Inferior parietal cortex (tissue), 1 donor: ENCODE data around the gene SLC6A4.
"Not testable (repeated sequence)": the region's sequence is repeated elsewhere in the genome, so short reads cannot be mapped to it uniquely, and the experiment has no call there.

Experiments
- DNase-seq: peaks from one replicate; pipeline ENCODE4 v3.0.0-alpha.2; 2016; ENCODE audit errors: extremely low spot score

SLC6A4 gene

DNA sequence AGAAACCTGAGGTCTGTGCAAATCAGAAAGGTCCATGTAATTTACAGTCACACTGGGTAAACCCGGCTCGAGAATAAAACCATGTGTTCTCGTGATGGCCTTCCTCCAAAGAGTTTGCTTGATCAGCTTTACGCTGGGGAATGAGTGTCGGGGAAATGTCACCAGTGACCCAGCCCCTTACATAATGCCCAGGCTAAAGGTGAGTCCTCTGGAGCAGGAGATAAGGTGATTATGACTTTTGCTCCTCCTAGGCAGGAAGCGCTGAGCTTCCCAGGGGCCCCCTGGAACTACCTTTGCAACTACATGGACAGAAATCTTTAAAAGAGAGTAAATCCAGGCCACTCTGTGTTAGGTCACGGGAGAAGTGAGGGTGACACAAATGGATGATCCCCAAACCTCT lies 15.7 kb downstream of the SLC6A4 start:
- DNase-seq = no peak

GRCh38 chr17:30219315-30219714 lies 16.2 kb downstream of the SLC6A4 start:
- DNase-seq = no peak

GRCh38 chr17:30218799-30219198 lies 16.7 kb downstream of the SLC6A4 start:
- DNase-seq = no peak

- no peak for DNase-seq
These were observed 17.7 kb downstream of the SLC6A4 start for GRCh38 chr17:30217746-30218245.

DNA sequence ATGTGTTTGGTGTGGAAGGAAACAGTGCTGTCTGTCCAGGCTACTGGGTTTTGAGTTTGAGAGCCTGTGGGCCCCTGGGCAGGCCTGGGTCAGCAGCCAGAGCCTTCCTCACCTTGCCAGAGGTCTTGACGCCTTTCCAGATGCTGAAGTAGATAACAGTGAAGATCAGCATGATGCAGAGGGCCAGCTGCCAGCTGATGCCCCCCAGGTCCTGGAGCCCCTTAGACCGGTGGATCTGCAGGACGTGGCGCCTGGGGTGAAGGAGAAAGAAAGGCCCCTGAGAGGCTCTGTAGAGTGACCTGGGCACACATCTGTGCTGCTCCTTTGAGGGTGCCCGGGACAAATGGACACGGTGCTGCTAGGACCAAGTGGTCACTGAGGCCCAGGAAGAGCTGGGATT lies 18.4 kb downstream of the SLC6A4 start:
- no peak for DNase-seq

DNA sequence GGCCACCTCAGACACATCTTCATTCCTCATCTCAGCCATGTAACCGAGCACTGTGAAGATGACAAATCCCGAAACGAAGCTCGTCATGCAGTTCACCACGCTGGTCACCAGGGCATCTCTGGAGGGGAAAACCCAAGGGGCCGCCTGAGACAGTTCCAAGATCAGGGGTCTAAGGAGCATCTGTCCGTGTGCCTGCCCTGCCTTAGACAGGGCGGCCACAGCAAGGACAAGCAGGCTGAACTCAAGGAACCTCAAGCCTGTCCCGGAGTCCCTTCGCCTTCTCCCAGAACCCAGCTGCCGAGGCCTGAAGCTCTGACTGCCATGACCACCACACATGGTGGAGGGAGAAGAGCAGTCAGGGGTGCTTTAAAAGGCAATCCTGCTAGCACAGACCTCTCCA lies 22.7 kb downstream of the SLC6A4 start:
- DNase-seq = no peak

- DNase-seq = no peak
These were observed 24.1 kb downstream of the SLC6A4 start for GRCh38 chr17:30211371-30211770.

- DNase-seq = no peak
These were observed 24.6 kb downstream of the SLC6A4 start for GRCh38 chr17:30210901-30211300.

- no peak for DNase-seq
These were observed 25.1 kb downstream of the SLC6A4 start for GRCh38 chr17:30210366-30210765.

DNA sequence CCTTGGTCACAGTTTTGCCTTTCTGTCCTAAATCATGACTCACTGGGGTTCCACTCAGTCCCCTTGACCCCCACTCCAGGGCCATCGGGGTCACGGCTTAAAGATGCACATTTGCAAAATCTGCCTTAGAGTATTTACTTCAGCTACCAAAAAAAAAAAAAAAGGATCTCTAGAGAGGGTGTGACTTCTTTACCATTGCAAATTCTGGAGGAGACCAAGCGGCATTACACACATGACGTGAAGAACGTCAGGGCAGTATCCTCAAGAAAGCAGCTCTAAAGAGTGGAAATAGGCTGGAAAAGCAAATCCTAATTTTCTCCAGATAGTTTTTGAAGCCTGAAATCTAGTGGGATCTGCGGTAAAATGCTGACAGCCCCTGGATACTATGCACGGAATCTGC lies 25.6 kb downstream of the SLC6A4 start:
- DNase-seq = no peak

GRCh38 chr17:30208214-30208613 lies 27.3 kb downstream of the SLC6A4 start:
- DNase-seq = no peak

GRCh38 chr17:30207655-30208054 lies 27.8 kb downstream of the SLC6A4 start:
- no peak for DNase-seq

GRCh38 chr17:30203471-30203981 lies 32.0 kb downstream of the SLC6A4 start:
- DNase-seq = no peak

- DNase-seq = not testable (repeated sequence)
These were observed 34.8 kb downstream of the SLC6A4 start for GRCh38 chr17:30200656-30201055.

DNA sequence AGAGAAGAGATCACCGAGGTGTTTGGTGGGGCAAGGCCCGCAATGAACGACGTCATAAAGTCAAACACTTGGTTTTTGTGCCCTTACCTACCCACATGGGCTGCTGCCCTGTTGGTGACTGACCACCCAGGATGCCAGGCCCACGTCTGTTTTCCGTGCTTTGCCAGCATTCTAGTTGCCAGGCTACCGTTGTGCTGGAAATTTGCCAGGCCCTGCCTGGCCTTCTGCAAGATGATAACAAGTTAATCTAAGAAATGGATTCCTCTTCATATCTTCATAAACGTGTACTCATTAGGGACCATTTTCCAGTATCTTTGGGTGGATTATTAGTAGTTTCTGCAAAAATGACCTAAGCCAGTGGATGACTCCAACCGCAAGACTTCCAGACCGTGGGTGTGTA lies 35.4 kb downstream of the SLC6A4 start:
- no peak for DNase-seq

GRCh38 chr17:30199600-30199999 lies 35.9 kb downstream of the SLC6A4 start:
- DNase-seq = no peak

GRCh38 chr17:30197416-30197815 lies 38.1 kb downstream of the SLC6A4 start:
- no peak for DNase-seq

DNA sequence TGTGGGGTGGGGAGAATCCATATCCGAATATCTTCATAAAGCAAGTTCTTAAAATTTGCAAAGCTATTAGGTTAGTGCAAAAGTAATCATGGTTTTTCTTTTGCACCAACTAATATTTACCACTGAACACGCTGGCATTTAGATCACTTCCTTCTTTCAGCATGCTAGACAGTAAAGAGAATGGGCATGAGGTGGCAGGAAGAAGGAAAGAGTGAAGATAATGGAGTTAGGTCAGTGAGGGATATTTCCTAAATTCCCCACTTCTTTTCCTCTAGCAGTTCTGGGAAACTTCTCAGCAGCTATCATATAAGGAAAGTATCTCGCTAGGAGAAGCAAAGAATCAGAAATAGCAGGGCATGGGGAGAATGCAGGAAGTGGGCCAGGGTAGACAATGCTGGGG lies 39.0 kb downstream of the SLC6A4 start:
- DNase-seq = no peak

DNA sequence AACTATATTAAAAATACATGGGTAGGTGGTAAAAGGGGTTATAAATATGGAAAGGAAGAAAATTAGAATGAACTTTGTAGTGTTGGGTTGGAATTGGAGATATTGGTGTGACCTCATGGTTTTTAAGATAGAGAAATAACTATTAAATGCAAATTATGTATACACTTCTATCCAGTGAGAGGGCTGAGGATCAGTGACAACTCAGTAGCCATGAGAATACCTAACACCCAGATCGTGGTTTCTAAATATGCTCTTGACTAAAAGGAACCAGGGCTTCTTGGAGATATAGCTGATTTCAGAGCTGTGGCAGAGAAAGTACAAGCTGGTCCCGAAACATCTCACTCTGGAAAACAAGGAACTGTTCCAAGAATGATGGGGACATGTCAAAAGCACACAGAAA lies 44.4 kb downstream of the SLC6A4 start:
- peak; percentile 17 for DNase-seq

GRCh38 chr17:30188211-30188939 lies 47.1 kb downstream of the SLC6A4 start:
- no peak for DNase-seq

DNA sequence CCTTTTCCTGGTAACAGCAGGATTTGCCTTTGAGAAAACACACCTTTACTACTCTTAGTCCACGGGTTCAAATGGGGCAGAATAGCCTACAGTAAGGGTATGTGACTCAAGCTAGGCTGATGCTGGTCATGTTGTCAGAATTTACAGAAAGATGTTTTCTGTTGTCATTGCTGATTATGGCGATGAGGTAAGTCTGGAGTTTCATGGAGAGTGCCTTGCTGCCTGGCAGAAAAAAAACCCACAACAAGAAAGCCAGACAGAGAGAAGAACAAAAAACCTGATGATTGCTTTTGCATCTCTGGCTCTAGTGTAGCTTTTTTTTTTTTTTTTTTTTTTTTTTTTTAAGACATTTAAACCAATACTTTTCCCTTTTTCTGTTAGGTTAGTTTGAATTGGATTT lies 47.9 kb downstream of the SLC6A4 start:
- no peak for DNase-seq

GRCh38 chr17:30186761-30187160 lies 48.7 kb downstream of the SLC6A4 start:
- DNase-seq = no peak

- no peak for DNase-seq
These were observed 58.6 kb downstream of the SLC6A4 start for GRCh38 chr17:30176855-30177254.

- no peak for DNase-seq
These were observed 60.9 kb downstream of the SLC6A4 start for GRCh38 chr17:30174556-30174955.
